HG03575 (cell line): ENCODE measurements around the gene TTI1.
"Not testable (repeated sequence)": the region's sequence is repeated elsewhere in the genome, so short reads cannot be mapped to it uniquely, and the experiment has no call there.

ENCODE experiments used
- ATAC-seq: cut with Tn5 transposase; IDR thresholded peaks from one replicate; pipeline ENCODE4 v1.9.1; 2021; ENCODE audit not compliant: unreplicated experiment, insufficient number of reproducible peaks, low FRiP score; ENCODE audit errors: extremely low read depth

Gene TTI1

GRCh38 chr20:37977338-37977737, 55.9 kb downstream of the TTI1 start:
- no peak for ATAC-seq

GRCh38 chr20:37976887-37977286, 56.4 kb downstream of the TTI1 start:
- no peak for ATAC-seq

DNA sequence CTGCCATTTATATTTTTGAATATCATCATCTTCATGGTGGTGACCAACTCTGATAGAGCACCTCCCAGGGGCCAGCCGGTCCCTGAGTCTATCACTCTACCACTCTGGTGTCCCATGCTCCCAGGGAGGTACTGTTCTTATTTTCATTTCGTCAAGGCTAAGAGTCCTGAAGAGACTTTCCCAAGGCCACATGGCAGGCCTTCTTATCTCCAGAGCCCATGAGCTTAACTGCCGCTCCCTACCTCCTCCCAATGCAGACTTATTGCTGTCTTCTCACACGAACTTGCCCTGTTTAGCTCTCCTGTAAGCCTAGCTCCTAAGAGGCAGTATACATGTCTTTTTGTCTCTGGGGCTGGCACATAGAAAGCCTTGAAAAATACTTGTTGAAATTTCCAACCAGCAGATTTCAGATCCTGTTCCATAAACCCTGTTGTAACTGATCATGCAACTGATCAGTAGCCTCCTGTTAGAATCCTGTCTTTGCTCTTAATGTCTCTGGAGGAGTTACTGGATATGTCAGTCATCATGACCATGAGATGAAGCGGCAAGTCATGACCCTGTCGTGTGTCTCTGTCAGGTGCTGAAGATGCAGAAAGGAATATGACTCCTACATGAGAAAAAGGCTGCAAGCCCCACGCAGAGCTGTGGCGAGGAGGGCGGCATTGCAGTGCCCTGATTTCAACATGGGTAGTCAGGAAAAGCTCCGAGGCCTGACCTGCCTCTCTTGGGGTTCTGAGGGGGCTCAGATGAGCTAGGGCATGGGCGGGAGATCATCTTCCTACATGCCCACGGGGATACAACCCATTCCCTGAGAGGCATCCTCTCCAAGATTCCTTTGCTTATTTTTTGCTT, 60.0 kb downstream of the TTI1 start:
- ATAC-seq, result no peak

GRCh38 chr20:37972256-37973058, 60.8 kb downstream of the TTI1 start:
- ATAC-seq, result no peak

DNA sequence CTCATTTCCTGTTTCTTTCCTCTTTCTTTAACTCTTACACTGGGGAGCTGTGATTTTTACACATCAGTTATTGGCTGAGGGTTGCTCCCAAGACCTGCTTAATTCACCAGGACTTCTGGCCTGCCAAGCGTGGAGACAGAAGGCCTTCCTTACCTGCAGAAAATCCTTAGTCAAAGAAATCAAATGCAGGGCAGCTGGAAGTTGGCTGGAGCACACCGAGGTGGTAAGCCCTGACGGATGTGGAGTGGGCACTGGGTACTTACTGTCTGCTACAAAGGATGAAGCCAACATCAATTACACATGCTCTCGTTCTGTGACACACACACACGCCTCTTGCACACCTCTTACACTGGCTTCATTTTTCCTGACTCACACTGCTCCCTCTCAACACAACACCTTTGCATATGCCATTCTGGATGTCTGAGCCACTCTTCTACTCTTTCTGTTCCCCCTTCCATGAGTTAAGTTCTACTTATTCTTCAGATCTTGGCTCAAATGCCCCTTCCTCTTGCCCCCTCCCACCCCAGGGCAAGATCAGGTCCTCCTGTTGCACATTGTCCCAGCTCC, 61.6 kb downstream of the TTI1 start:
- ATAC-seq, result no peak

GRCh38 chr20:37970856-37971245, 62.4 kb downstream of the TTI1 start:
- ATAC-seq, result no peak

DNA sequence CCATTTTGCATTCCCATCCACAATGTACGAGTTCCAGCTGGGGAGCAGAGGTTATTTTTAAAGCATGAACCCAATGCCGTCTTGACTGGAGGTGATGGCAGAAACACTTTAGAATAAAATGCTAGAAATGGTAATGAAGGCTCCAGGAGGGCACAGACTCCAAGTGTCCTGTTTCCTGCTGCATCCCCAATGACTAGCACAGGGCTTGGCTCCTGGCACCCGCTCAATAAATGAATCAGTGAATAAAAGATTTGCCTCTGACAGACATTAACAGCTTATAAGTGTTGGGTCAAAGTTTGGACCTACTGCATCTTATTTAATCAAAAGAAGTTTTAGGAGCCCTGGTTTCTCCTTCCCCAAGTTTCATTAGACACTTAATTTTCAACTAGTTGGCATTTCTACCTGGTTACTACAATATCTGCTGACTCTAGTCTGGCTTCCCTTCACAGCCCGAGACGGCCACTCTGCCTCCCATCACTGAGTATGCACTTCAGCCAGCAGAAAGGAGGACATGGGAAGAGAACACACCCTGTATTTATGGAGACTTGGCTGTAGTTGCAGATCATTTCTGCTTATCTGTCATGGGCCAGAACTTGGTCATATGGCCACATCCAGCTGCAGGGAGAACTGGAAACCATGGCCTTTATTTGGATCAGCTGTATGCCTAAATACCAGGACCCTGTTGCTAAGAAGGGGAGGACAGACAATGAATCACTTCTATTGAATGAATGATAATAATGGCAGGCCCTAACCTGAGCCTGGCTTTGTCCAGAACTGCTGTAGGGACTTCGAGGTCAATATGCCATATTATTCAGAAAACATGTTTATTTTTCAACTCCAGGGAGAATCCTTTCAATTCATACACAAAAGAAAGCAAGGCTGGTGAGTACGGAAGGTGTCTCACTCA, 63.1 kb downstream of the TTI1 start:
- ATAC-seq, result no peak

DNA sequence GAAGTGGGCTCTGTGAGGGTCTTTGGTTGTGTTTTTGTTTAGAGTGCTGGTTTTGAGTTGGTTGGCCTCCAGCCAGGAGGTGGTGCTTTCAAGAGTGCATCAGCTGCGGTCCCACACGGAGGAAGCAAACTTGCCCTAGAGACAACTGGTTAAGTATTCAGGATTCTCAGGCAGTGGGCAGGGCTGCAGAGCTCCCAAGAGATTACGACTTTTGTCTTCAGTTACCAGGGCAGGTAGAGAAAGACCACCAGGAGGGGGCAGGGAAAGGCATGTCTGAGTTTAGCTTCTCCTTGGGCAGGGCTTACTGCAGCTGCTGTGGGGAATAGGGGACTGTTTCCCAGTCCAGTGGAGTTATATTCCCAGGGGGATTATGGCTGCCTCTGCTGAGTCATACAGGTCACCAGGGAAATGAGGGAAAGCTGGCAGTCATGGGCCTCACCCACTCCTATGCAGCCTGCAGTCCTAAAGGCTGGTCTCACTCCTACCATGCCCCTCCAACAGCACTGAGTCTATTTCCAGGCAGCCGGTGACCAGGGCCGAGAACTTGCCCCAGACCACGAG, 64.3 kb downstream of the TTI1 start:
- no peak for ATAC-seq

DNA sequence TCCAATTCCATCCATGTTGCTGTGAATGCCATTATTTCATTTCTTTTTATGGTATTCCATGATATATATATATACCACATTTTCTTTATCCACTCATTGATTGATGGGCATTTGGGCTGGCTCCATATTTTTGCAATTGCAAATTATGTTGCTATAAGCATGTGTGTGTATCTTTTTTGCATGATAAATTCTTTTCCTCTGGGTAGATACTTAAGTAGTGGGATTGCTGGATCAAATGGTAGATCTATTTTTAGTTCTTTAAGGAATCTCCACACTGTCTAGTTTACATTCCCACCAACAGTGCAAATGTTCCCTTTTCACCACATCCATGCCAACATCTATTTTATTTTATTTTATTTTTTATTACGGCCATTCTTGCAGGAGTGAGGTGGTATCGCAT, 69.8 kb downstream of the TTI1 start:
- ATAC-seq, result not testable (repeated sequence)

GRCh38 chr20:37961066-37961465, 72.2 kb downstream of the TTI1 start:
- no peak for ATAC-seq

GRCh38 chr20:37958856-37959520, 74.3 kb downstream of the TTI1 start:
- ATAC-seq, result no peak

- ATAC-seq, result no peak
These were observed 77.1 kb downstream of the TTI1 start for GRCh38 chr20:37956107-37956585.

GRCh38 chr20:37955511-37955910, 77.7 kb downstream of the TTI1 start:
- no peak for ATAC-seq

DNA sequence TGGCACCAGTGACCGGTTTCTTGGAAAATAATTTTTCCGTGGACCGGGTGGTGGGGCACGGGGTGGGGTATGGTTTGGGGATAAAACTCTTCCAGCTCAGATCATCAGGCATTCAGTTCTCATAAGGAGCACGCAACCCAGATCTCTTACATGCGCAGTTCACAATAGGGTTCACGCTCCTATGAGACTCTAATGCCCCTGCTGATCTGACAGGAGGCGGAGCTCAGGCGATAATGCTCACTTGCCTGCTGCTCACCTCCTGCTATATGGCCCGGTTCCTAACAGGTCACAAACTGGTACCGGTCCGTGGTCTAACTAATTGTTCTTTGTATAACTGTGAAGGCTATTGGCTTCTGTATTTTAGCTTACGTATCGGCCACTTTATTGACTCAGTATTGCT, 78.6 kb downstream of the TTI1 start:
- ATAC-seq, result no peak

GRCh38 chr20:37954190-37954589, 79.1 kb downstream of the TTI1 start:
- no peak for ATAC-seq

DNA sequence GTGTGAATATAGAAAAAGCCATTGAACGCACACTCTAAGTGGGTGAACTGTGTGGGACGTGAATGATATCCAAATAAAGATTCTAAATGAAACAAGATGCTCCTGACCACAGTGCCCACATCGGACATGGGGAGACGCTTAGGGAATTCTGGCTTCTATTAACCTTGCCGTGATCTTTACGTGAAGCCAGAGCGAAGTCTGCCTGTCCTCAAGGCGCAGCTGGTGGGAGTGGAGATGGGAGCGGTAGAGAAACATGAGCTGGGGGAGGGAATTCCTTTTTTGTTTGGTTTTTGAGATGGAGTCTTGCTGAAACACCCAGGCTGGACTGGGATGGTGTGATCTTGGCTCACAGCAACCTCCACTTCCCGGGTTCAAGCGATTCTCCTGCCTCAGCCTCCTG, 84.3 kb downstream of the TTI1 start:
- ATAC-seq, result no peak

DNA sequence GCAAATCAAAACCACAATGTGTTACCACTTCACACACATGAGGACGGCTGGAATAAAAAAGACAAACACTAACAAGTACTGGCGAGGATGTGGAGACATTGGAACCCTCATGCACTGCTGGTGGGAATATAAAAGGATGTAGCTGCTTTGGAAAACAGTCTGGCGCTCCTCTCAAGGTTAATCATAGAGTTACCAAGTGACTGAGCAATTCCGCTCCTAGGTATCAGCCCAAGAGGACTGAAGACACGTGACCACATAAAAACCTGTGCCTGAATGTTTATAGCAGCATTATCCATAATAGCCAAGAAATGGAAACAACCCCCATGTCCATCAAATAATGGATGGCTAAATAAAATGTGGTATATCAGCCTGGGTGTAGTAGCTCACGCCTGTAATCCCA, 85.3 kb downstream of the TTI1 start:
- ATAC-seq, result no peak

DNA sequence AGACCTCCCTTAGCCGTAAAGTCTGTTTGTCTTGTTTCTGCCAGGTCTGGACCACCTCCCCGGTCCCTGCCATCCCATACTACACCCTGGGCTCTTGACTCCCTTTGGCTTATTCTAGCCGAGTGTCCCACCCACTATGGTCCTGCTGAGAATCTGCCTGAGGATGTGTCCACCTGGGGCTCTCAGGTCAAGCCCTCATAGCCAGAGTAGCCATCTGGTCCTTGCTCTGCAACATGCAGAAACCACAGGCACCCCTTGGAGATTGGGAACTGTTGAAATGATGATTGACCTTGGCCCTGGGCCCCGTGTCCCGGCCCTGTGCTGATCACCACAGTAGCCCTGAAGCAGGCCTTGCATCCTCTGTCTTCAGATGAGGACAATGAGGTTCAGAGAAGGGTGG, 86.3 kb downstream of the TTI1 start:
- ATAC-seq, result no peak
